ENCODE measurements around the gene CXCR6. TPM values are rescaled to one million over a fixed set of nuclear protein-coding genes. Genes with fewer than 3 reads are reported as not detected.

The CXCR6 gene
- polyA plus RNA-seq, 1 of the 3 experiments (the other 2 are of a cell fraction), result not detected

GRCh38 chr3:45937206-45938042 is 5.8 kb upstream of the CXCR6 start:
- no peak for DNase-seq
- Histone ChIP-seq H3K27me3 (ENCODE audit: insufficient read depth) (no peaks in the 10 kb centered on the region), H3K36me3 (replicated peaks in 1 of 2; ENCODE audit: control insufficient read depth in 1 of 2, insufficient read depth in 2 of 2, low read length in 1 of 2) (peaks cover 28 to 43% of the 10 kb centered on the region in 2 experiments), H3K79me2 (ENCODE audit: insufficient read depth) (no peaks in the 10 kb centered on the region), H3F3A (replicated peaks; ENCODE audit: insufficient read depth) (no peaks in the 10 kb centered on the region), H3K9me3 (no peaks in the 10 kb centered on the region), H3K27ac (ENCODE audit: low read depth in 2 of 2, low read length in 1 of 2) (no peak overlapping the region), H3K4me2 (no peak overlapping the region), H3K4me1 (ENCODE audit: control insufficient read depth in 1 of 2, insufficient read depth in 2 of 2, low read depth in 1 of 2, low read length in 1 of 2) (peaks cover 0 to 10% of the 10 kb centered on the region in 2 experiments; a peak in 1 of 4 replicates), H2AFZ (ENCODE audit: low read depth) (no peak overlapping the region), H3K9ac (no peak overlapping the region), H3K4me3 (ENCODE audit: low read depth in 2 of 2, low read length in 1 of 2) (no peak overlapping the region), H4K20me1 (ENCODE audit: insufficient read depth) (no peaks in the 10 kb centered on the region), H3K9me2 (no peaks in the 10 kb centered on the region)
- WGBS (ENCODE audit: low lambda C conversion rate), result 85% methylated on average over 8 of the region's 8 CpGs
- ChIA-PET CTCF (interaction anchor here (0.8 to 13.6 kb wide), 10 partner anchors 9 to 346 kb away, joined by 3 to 280 read pairs (median 5); no protein-coding TSS in a partner anchor), POLR2A (no interaction called here)
- no peak for TF ChIP-seq CTCF (IDR thresholded peaks at IDR 0.05)

GRCh38 chr3:45938043-45938435 is 5.2 kb upstream of the CXCR6 start:
- H3K4me3 ChIP-seq (ENCODE audit: low read depth in 2 of 2, low read length in 1 of 2), result no peak overlapping the region
- DNase-seq, result no peak
- H3K79me2 ChIP-seq (ENCODE audit: insufficient read depth), result no peaks in the 10 kb centered on the region
- CTCF ChIA-PET, result interaction anchor here (0.6 to 13.6 kb wide), 56 partner anchors 9 to 713 kb away, joined by 3 to 280 read pairs (median 4); no protein-coding TSS in a partner anchor
- POLR2A ChIA-PET, result no interaction called here
- H3K4me1 ChIP-seq (ENCODE audit: control insufficient read depth in 1 of 2, insufficient read depth in 2 of 2, low read depth in 1 of 2, low read length in 1 of 2), result peaks cover 0 to 16% of the 10 kb centered on the region in 2 experiments; a peak in 1 of 4 replicates
- no peak overlapping the region for H3K9ac ChIP-seq
- no peak overlapping the region for H3K4me2 ChIP-seq
- no peaks in the 10 kb centered on the region for H4K20me1 ChIP-seq (ENCODE audit: insufficient read depth)
- H3K9me3 ChIP-seq, result no peaks in the 10 kb centered on the region
- H3K27me3 ChIP-seq (ENCODE audit: insufficient read depth), result no peaks in the 10 kb centered on the region
- WGBS (ENCODE audit: low lambda C conversion rate), result 88% methylated on average over 4 of the region's 4 CpGs
- H3K9me2 ChIP-seq, result no peaks in the 10 kb centered on the region
- no peaks in the 10 kb centered on the region for H3F3A ChIP-seq (replicated peaks; ENCODE audit: insufficient read depth)
- no peak overlapping the region for H3K27ac ChIP-seq (ENCODE audit: low read depth in 2 of 2, low read length in 1 of 2)
- no peak overlapping the region for H2AFZ ChIP-seq (ENCODE audit: low read depth)
- H3K36me3 ChIP-seq (replicated peaks in 1 of 2; ENCODE audit: control insufficient read depth in 1 of 2, insufficient read depth in 2 of 2, low read length in 1 of 2), result peaks cover 22 to 36% of the 10 kb centered on the region in 2 experiments
- TF ChIP-seq EP300 (IDR thresholded peaks at IDR 0.05; ENCODE audit: borderline replicate concordance in 1 of 2, low read depth in 1 of 2, low read length in 1 of 2) (no peak), REST (IDR thresholded peaks at IDR 0.05; ENCODE audit: low read depth, low read length) (no peak), USF1 (IDR thresholded peaks at IDR 0.05; ENCODE audit: borderline replicate concordance, low read depth) (no peak), NFIC (IDR thresholded peaks at IDR 0.05; ENCODE audit: borderline replicate concordance) (no peak), CTCF (IDR thresholded peaks at IDR 0.05) (no peak), MAX (IDR thresholded peaks at IDR 0.05; ENCODE audit: low read depth) (no peak), RXRA (IDR thresholded peaks at IDR 0.05; ENCODE audit: borderline replicate concordance, low read depth) (no peak), POLR2AphosphoS5 (IDR thresholded peaks at IDR 0.05; ENCODE audit: low read depth, low read length) (no peak), GABPA (IDR thresholded peaks at IDR 0.05; ENCODE audit: low read depth) (no peak), SMC3 (IDR thresholded peaks at IDR 0.05; ENCODE audit: low read depth, low read length) (no peak), FOSL2 (IDR thresholded peaks at IDR 0.05; ENCODE audit: borderline replicate concordance, low read depth) (no peak), NRF1 (IDR thresholded peaks at IDR 0.05; ENCODE audit: low read depth, low read length) (no peak), USF2 (IDR thresholded peaks at IDR 0.05; ENCODE audit: borderline replicate concordance, low read depth, low read length) (no peak), RAD21 (IDR thresholded peaks at IDR 0.05; ENCODE audit: low read length) (no peak), SIN3A (IDR thresholded peaks at IDR 0.05; ENCODE audit: borderline replicate concordance, low read depth, low read length) (no peak)

Data from SK-N-SH (cell line).